Glutamatergic neuron (in vitro differentiated cells): ENCODE results near the gene MAML2. TPM values are rescaled to one million over a fixed set of nuclear protein-coding genes. Genes with fewer than 3 reads are reported as not detected.

ENCODE experiments used
- DNase-seq: peaks from one replicate; pipeline ENCODE4 v3.0.0; 2022
- H3K27ac Mint-ChIP-seq: one replicate; pipeline ENCODE4 v1.8.0; 2020; ENCODE audit warnings: mild to moderate bottlenecking, mixed read lengths, inconsistent platforms; ENCODE audit not compliant: unreplicated experiment
- H3K27me3 Mint-ChIP-seq: one replicate; pipeline ENCODE4 v1.8.0; 2020; ENCODE audit warnings: mild to moderate bottlenecking, moderate library complexity, mixed read lengths, inconsistent platforms; ENCODE audit not compliant: unreplicated experiment
- H3K36me3 Mint-ChIP-seq: one replicate; pipeline ENCODE4 v1.8.0; 2020; ENCODE audit warnings: mild to moderate bottlenecking, mixed read lengths, inconsistent platforms; ENCODE audit not compliant: unreplicated experiment
- H3K4me1 Mint-ChIP-seq: one replicate; pipeline ENCODE4 v1.8.0; 2020; ENCODE audit warnings: mild to moderate bottlenecking, low read depth, mixed read lengths, inconsistent platforms; ENCODE audit not compliant: unreplicated experiment
- H3K4me3 Mint-ChIP-seq: one replicate; pipeline ENCODE4 v1.8.0; 2020; ENCODE audit warnings: mild to moderate bottlenecking, mixed read lengths, inconsistent platforms; ENCODE audit not compliant: unreplicated experiment
- H3K9me3 Mint-ChIP-seq: one replicate; pipeline ENCODE4 v1.8.0; 2020; ENCODE audit warnings: mild to moderate bottlenecking, moderate library complexity, mixed read lengths, inconsistent platforms; ENCODE audit not compliant: unreplicated experiment
- CTCF ChIP-seq: fragments of 200-600 bp; sonication (generic); IDR thresholded peaks from one replicate; pipeline ENCODE4 v1.5.0; 2021; ENCODE audit not compliant: partially characterized antibody, unreplicated experiment
- total RNA-seq: library from RNA; stranded (reverse); fragmentation: NEBNext Ultra II Directional; extraction: Animal tissue kit (Norgen Biotek cat#: 25700); gene quantifications from one replicate; pipeline ENCODE4 v1.2.1, GENCODE V29; 2021; ENCODE audit not compliant: unreplicated experiment

Gene MAML2
- total RNA-seq, 1 donor from 2014 or later = 2.1 TPM

- no peak for TF ChIP-seq CTCF
- H3K27ac Mint-ChIP-seq = no peak overlapping the region
- H3K36me3 Mint-ChIP-seq = no peaks in the 10 kb centered on the region
- H3K9me3 Mint-ChIP-seq = no peaks in the 10 kb centered on the region
- H3K4me1 Mint-ChIP-seq = peaks cover 6% of the 10 kb centered on the region
- H3K27me3 Mint-ChIP-seq = no peaks in the 10 kb centered on the region
- DNase-seq = no peak
- no peak overlapping the region for H3K4me3 Mint-ChIP-seq
Observed at GRCh38 chr11:96315476-96315875, 27.5 kb downstream of the MAML2 start.

GRCh38 chr11:96314326-96315020, 28.5 kb downstream of the MAML2 start:
- H3K4me3 Mint-ChIP-seq = no peak overlapping the region
- TF ChIP-seq CTCF = no peak
- no peaks in the 10 kb centered on the region for H3K27me3 Mint-ChIP-seq
- H3K27ac Mint-ChIP-seq = no peak overlapping the region
- DNase-seq = no peak
- no peaks in the 10 kb centered on the region for H3K9me3 Mint-ChIP-seq
- no peaks in the 10 kb centered on the region for H3K36me3 Mint-ChIP-seq
- peaks cover 6% of the 10 kb centered on the region for H3K4me1 Mint-ChIP-seq

GRCh38 chr11:96313163-96313562, 29.8 kb downstream of the MAML2 start:
- H3K36me3 Mint-ChIP-seq = no peaks in the 10 kb centered on the region
- no peak for DNase-seq

GRCh38 chr11:96311120-96311568, 31.9 kb downstream of the MAML2 start:
- Mint-ChIP-seq H3K36me3 (no peaks in the 10 kb centered on the region), H3K4me3 (no peak overlapping the region), H3K27me3 (no peaks in the 10 kb centered on the region), H3K9me3 (no peaks in the 10 kb centered on the region), H3K4me1 (peaks cover 9% of the 10 kb centered on the region), H3K27ac (no peak overlapping the region)
- TF ChIP-seq CTCF = no peak
- no peak for DNase-seq

More at GRCh38 chr11:96313163-96313562, 29.8 kb downstream of the MAML2 start:
- Mint-ChIP-seq H3K27me3 (no peaks in the 10 kb centered on the region), H3K4me3 (no peak overlapping the region), H3K4me1 (peaks cover 6% of the 10 kb centered on the region), H3K9me3 (no peaks in the 10 kb centered on the region), H3K27ac (no peak overlapping the region)
- TF ChIP-seq CTCF = no peak

- Mint-ChIP-seq H3K4me3 (no peak overlapping the region), H3K27ac (no peak overlapping the region), H3K36me3 (no peaks in the 10 kb centered on the region), H3K9me3 (no peaks in the 10 kb centered on the region), H3K4me1 (peaks cover 9% of the 10 kb centered on the region), H3K27me3 (no peaks in the 10 kb centered on the region)
- DNase-seq = no peak
- no peak for TF ChIP-seq CTCF
Observed at GRCh38 chr11:96310236-96310635, 32.8 kb downstream of the MAML2 start.
